GM23338 (cell line): ENCODE data around the gene GRIK5. TPM values are rescaled to one million over a fixed set of nuclear protein-coding genes. Genes with fewer than 3 reads are reported as not detected.

Experiments
- ATAC-seq: fragments of 200-7000 bp; cut with Tn5 transposase; 3 replicates; pipeline ENCODE4 v1.9.1; 2020
- DNase-seq: peaks from one replicate; pipeline ENCODE4 v3.0.0-alpha.2; 2015; ENCODE audit warnings: low spot score
- H2AFZ ChIP-seq: fragments of 200-600 bp; sonication (generic); 2 replicates; pipeline ENCODE4 v1.8.0; 2016; ENCODE audit warnings: antibody characterized with exemption, mild to moderate bottlenecking, moderate library complexity
- H3F3A ChIP-seq: fragments of 200-600 bp; sonication (generic); replicated peaks from 2 replicates; pipeline ENCODE4 v1.8.0; 2017; ENCODE audit warnings: antibody characterized with exemption, mixed run types, low read depth
- H3K27ac ChIP-seq: fragments of 200-600 bp; sonication (generic); 2 replicates; pipeline ENCODE4 v1.6.1; 2016; ENCODE audit warnings: low read depth
- H3K27me3 ChIP-seq: fragments of 200-600 bp; sonication (generic); 2 replicates; pipeline ENCODE4 v1.8.0; 2016; ENCODE audit warnings: mild to moderate bottlenecking, mixed run types, moderate library complexity; ENCODE audit not compliant: insufficient read depth
- H3K36me3 ChIP-seq: fragments of 200-600 bp; sonication (generic); 2 replicates; pipeline ENCODE4 v1.8.0; 2016; ENCODE audit warnings: mild to moderate bottlenecking; ENCODE audit not compliant: insufficient read depth
- H3K4me1 ChIP-seq: fragments of 200-600 bp; sonication (generic); 2 replicates; pipeline ENCODE4 v1.8.0; 2016; ENCODE audit warnings: mild to moderate bottlenecking, moderate library complexity; ENCODE audit not compliant: insufficient read depth
- H3K4me2 ChIP-seq: fragments of 200-600 bp; sonication (generic); 2 replicates; pipeline ENCODE4 v1.7.1; 2017; ENCODE audit warnings: mixed run types
- H3K4me3 ChIP-seq: fragments of 200-600 bp; sonication (generic); 2 replicates; pipeline ENCODE4 v1.6.1; 2016; ENCODE audit warnings: mixed run types
- H3K79me2 ChIP-seq: fragments of 200-600 bp; sonication (generic); replicated peaks from 2 replicates; pipeline ENCODE4 v1.8.0; 2017; ENCODE audit warnings: mild to moderate bottlenecking; ENCODE audit not compliant: insufficient read depth
- H3K9me2 ChIP-seq: fragments of 200-600 bp; sonication (generic); 2 replicates; pipeline ENCODE4 v1.8.0; 2017; ENCODE audit not compliant: insufficient read depth
- H4K20me1 ChIP-seq: fragments of 200-600 bp; sonication (generic); replicated peaks from 2 replicates; pipeline ENCODE4 v1.8.0; 2017; ENCODE audit warnings: mild to moderate bottlenecking; ENCODE audit not compliant: insufficient read depth
- H3K27ac Mint-ChIP-seq: 2 replicates; pipeline ENCODE4 v1.8.0; 2020; ENCODE audit warnings: inconsistent platforms, mild to moderate bottlenecking, moderate library complexity, mixed read lengths
- H3K27me3 Mint-ChIP-seq: 3 replicates; pipeline ENCODE4 v1.8.0; 2022; ENCODE audit warnings: low read depth, mild to moderate bottlenecking, moderate library complexity, mixed read lengths, inconsistent platforms; ENCODE audit not compliant: insufficient read depth, poor library complexity
- H3K36me3 Mint-ChIP-seq: 3 replicates; pipeline ENCODE4 v1.8.0; 2021; ENCODE audit warnings: low read depth, mild to moderate bottlenecking, inconsistent platforms, moderate library complexity, mixed read lengths
- H3K4me1 Mint-ChIP-seq: 3 replicates; pipeline ENCODE4 v1.8.0; 2020; ENCODE audit warnings: mild to moderate bottlenecking, inconsistent platforms, mixed read lengths
- H3K4me3 Mint-ChIP-seq: 3 replicates; pipeline ENCODE4 v1.8.0; 2021; ENCODE audit warnings: moderate library complexity, mild to moderate bottlenecking, inconsistent platforms, mixed read lengths
- H3K9me3 Mint-ChIP-seq: 3 replicates; pipeline ENCODE4 v1.8.0; 2020; ENCODE audit warnings: moderate library complexity, mild to moderate bottlenecking, inconsistent platforms, mixed read lengths
- EZH2phosphoT487 ChIP-seq: fragments of 200-600 bp; sonication (generic); IDR thresholded peaks from one replicate; pipeline ENCODE4 v1.8.1; 2018; ENCODE audit warnings: antibody characterized with exemption; ENCODE audit not compliant: unreplicated experiment
- POLR2AphosphoS5 ChIP-seq: IDR thresholded peaks from 2 replicates; pipeline ENCODE4 v1.6.1; 2016; ENCODE audit warnings: antibody characterized with exemption, low read depth
- REST ChIP-seq: IDR thresholded peaks from one replicate; pipeline ENCODE4 v1.6.1; 2018; ENCODE audit warnings: antibody characterized with exemption; ENCODE audit not compliant: unreplicated experiment
- ZNF114 ChIP-seq: fragments of 250-450 bp; sonication (Bioruptor Pico); IDR thresholded peaks from 2 replicates; pipeline ENCODE4 v1.5.0; 2020; ENCODE audit warnings: mild to moderate bottlenecking, moderate library complexity
- ZNF462 ChIP-seq: fragments of 250-450 bp; sonication (Bioruptor Pico); IDR thresholded peaks from 2 replicates; pipeline ENCODE4 v1.5.0; 2020; ENCODE audit warnings: mild to moderate bottlenecking, moderate library complexity
- polyA plus RNA-seq: library from polyadenylated mRNA; unstranded; fragments of >200 nt; fragmentation: Nextera tagmentation; extraction: Ambion mirVana; gene quantifications from 2 replicates; pipeline ENCODE4 v1.2.1, GENCODE V29; 2016
- total RNA-seq: library from RNA; depleted of rRNA; stranded (reverse); fragments of >200 nt; shearing (Covaris generic); gene quantifications from 2 replicates; pipeline ENCODE4 v1.2.3, GENCODE V29; 2014
- TF ChIP-seq, protein P1 (sequence below), 2 experiments: fragments of 200-600 bp in 1 of 2; sonication (generic) in 1 of 2; conservative IDR thresholded peaks; 2 replicates each; pipeline versions ENCODE4 v1.5.1 to v1.6.1; 2016 to 2017; ENCODE audit warnings: antibody characterized with exemption in 2 of 2, low read depth in 2 of 2, mild to moderate bottlenecking in 2 of 2, moderate library complexity in 1 of 2

The GRIK5 gene
- total and polyA plus RNA-seq, 2 experiments from 2014 or later = 5.1 to 42.5 TPM

GRCh38 chr19:42060117-42060516, 9.9 kb downstream of the GRIK5 start (continued):
- TF ChIP-seq EZH2phosphoT487 (no peak), POLR2AphosphoS5 (no peak), ZNF114 (CRISPR knock-in tag) (no peak), REST (no peak)
- TF ChIP-seq, protein P1, sequence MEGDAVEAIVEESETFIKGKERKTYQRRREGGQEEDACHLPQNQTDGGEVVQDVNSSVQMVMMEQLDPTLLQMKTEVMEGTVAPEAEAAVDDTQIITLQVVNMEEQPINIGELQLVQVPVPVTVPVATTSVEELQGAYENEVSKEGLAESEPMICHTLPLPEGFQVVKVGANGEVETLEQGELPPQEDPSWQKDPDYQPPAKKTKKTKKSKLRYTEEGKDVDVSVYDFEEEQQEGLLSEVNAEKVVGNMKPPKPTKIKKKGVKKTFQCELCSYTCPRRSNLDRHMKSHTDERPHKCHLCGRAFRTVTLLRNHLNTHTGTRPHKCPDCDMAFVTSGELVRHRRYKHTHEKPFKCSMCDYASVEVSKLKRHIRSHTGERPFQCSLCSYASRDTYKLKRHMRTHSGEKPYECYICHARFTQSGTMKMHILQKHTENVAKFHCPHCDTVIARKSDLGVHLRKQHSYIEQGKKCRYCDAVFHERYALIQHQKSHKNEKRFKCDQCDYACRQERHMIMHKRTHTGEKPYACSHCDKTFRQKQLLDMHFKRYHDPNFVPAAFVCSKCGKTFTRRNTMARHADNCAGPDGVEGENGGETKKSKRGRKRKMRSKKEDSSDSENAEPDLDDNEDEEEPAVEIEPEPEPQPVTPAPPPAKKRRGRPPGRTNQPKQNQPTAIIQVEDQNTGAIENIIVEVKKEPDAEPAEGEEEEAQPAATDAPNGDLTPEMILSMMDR (conservative IDR thresholded peaks at IDR 0.05; ENCODE audit: low read depth in 2 of 2) = no peak

DNA sequence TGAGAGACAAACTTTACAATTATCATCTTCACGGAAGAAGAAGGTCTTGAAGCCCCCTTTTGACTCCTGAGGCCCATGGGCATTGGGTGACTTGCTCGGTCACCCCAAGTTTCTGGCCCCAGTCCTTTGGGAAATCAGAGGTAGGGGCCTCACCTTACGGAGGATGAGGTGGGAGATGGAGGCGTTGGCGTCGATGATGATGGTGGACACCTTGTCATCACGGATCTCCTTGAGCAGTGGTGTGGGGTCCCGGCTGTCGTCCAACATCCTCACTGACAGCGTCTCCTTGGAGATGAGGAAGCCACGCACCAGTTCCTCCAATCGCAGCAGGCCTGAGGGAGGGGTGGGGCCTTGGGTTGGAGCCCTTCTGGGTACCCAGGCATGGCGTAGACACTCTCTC, 10.8 kb downstream of the GRIK5 start:
- no peaks in the 10 kb centered on the region for H3K9me2 ChIP-seq
- H3F3A ChIP-seq = no peaks in the 10 kb centered on the region
- Mint-ChIP-seq H3K4me3 (no peak overlapping the region), H3K4me1 (no peaks in the 10 kb centered on the region; the same call in 2 of the 3 replicates), H3K36me3 (peaks cover 79% of the 10 kb centered on the region), H3K9me3 (no peaks in the 10 kb centered on the region; the same call in 2 of the 3 replicates), H3K27ac (no peak overlapping the region), H3K27me3 (peaks cover 13% of the 10 kb centered on the region)
- no peak overlapping the region for H3K4me3 ChIP-seq
- no peak overlapping the region for H3K27ac ChIP-seq
- peaks cover 4% of the 10 kb centered on the region; the same call in 1 of the 2 replicates for H4K20me1 ChIP-seq
- DNase-seq = no peak
- no peak overlapping the region for H2AFZ ChIP-seq
- H3K36me3 ChIP-seq = peaks cover 12% of the 10 kb centered on the region
- no peak for ATAC-seq
- H3K27me3 ChIP-seq = no peaks in the 10 kb centered on the region
- no peak overlapping the region for H3K4me2 ChIP-seq
- no peaks in the 10 kb centered on the region for H3K4me1 ChIP-seq
- no peaks in the 10 kb centered on the region for H3K79me2 ChIP-seq
- TF ChIP-seq, protein P1 (conservative IDR thresholded peaks at IDR 0.05; ENCODE audit: low read depth in 2 of 2) = no peak
- no peak for TF ChIP-seq ZNF462 (CRISPR knock-in tag)
- no peak for TF ChIP-seq REST
- no peak for TF ChIP-seq EZH2phosphoT487
